Breast epithelium (tissue), 4 donors: ENCODE results near the gene TAOK2. TPM values are rescaled to one million over a fixed set of nuclear protein-coding genes. Genes with fewer than 3 reads are reported as not detected.
A peak's percentile ranks its signal among the peaks of the same experiment; 100 is the strongest.

Experiments used
- DNase-seq, 2 donors: peaks; one replicate each; pipeline ENCODE4 v3.0.0-alpha.2; 2019; ENCODE audit warnings: low spot score in 2 of 2
- H3K27ac ChIP-seq, 2 donors: fragments of 200-600 bp; sonication (generic) in 1 of 2; one replicate each; pipeline ENCODE4 v1.5.1; 2016 to 2019; ENCODE audit warnings: mild to moderate bottlenecking in 1 of 2
- H3K27me3 ChIP-seq, 2 donors: fragments of 200-600 bp; sonication (generic) in 1 of 2; one replicate each; pipeline versions ENCODE4 v1.5.1 to v1.6.0; 2017 to 2019; ENCODE audit warnings: control low read depth in 1 of 2, mild to moderate bottlenecking in 1 of 2
- H3K36me3 ChIP-seq: fragments of 200-600 bp; one replicate; pipeline ENCODE4 v1.5.1; 2019
- H3K4me1 ChIP-seq, 2 donors: fragments of 200-600 bp; sonication (generic); one replicate each; pipeline ENCODE4 v1.5.1; 2016 to 2019; ENCODE audit warnings: control low read depth in 1 of 2
- H3K4me3 ChIP-seq, 3 donors: fragments of 200-600 bp; sonication (generic); 1 replicate in 2 of 3; 2 replicates in 1 of 3; pipeline ENCODE4 v1.5.1; 2016 to 2019; ENCODE audit warnings: mild to moderate bottlenecking in 3 of 3, moderate library complexity in 2 of 3
- H3K9me3 ChIP-seq, 2 donors: fragments of 200-600 bp; sonication (generic) in 1 of 2; one replicate each; pipeline ENCODE4 v1.5.1; 2016 to 2019; ENCODE audit warnings: control low read depth in 1 of 2
- POLR2A ChIP-seq: fragments of 450-650 bp; IDR thresholded peaks from one replicate; pipeline ENCODE4 v1.6.1; 2016; ENCODE audit warnings: antibody characterized with exemption, mild to moderate bottlenecking, moderate library complexity
- POLR2AphosphoS5 ChIP-seq, 3 donors: sonication (generic); formaldehyde crosslinking; IDR thresholded peaks; one replicate each; pipeline ENCODE4 v1.6.1; 2017; ENCODE audit warnings: antibody characterized with exemption in 3 of 3
- intact Hi-C: fragments of 100-400 bp; cut with DNase I; formaldehyde crosslinking; loops from one replicate; pipeline ENCODE4 v1.15.1; 2023; ENCODE audit warnings: low total_unique reads
- total RNA-seq, 3 donors: library from RNA; depleted of rRNA; stranded (reverse); fragments of >200 nt; gene quantifications; one replicate each; pipeline ENCODE4 v1.1.0, GENCODE V29; 2016
- TF ChIP-seq, protein P1 (sequence below), 3 donors: fragments of 450-650 bp; IDR thresholded peaks; one replicate each; pipeline ENCODE4 v1.5.1; 2016 to 2017; ENCODE audit warnings: antibody characterized with exemption in 3 of 3, mild to moderate bottlenecking in 3 of 3, moderate library complexity in 3 of 3

TAOK2 gene
- total RNA-seq, 3 donors from 2014 or later, result 31.8 to 51.1 (median 37.3) TPM

DNA sequence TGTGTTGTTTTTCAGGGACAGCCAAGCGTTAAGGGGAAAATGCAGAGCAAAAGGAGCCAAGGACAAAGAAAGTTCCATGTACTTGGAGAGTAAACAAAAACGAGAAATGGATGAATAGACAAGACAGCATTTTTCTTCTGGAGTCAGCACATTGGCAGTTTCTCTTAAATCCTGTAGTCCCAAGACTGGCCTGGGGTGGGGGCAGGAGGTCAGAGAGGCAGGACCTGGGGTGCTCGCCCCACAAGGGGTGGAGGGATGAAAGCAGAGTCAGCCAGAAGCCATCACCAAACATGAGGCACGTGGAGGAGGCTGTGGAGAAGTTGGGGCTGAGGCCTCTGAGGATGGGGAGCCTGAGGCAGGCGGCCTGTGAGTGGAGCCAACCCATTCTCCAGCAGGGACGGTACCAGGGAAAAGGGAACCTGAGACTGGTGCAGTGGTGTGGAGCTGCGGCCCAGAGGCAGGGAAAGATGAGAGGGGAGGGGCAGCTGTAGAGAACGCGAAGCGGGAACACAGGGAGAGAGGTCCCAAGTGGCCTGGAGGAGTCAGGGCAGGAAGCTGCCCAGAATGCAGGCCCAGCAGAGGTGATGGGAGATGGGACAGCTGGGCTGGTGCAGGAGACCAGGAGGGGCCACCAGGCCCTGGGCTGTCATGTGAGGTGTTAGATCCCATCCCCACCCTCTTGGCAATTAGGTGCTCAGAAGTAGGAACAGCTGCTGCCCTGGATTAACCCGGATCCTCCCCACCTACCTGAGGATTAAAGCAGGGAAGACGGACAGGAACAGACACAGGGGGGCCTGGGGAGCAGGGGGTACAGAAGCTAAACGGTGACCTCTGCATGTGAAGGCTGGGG is 54.1 kb downstream of the TAOK2 start:
- intact Hi-C loops, result no loop called here

DNA sequence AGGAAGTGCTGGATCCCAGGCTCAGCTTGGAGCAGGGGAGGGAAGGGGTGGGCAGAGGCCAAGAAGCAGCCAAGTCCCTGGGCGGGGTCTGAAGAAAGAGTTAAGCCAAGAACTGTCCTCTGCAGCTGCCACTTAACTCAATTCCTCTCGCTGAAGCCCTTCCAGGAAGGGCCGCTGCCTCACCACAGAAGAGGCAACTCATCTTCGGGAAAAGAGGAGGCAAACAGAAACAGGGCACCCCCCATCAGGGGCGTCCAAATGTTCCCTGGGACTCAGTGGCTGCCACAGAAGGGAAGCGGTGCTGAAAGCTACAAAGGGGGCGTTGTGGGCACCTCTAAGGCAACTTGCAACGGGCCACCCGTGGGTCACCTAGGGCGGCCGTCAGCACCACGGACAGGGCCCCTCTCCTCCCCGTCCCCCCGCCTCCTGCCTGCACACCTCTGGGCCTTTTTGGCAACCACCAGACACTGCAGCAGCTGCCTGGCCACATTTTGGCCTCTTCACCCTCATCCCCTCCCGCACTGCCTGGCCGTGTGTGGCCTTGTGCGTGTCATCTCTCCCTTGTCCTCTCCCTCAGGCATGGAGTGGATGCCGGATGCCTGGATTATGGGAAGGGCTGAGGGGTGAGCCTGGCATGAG is 54.9 kb downstream of the TAOK2 start:
- TF ChIP-seq POLR2AphosphoS5 (IDR thresholded peaks at IDR 0.05) (no peak), POLR2A (no peak)
- TF ChIP-seq, protein P1, sequence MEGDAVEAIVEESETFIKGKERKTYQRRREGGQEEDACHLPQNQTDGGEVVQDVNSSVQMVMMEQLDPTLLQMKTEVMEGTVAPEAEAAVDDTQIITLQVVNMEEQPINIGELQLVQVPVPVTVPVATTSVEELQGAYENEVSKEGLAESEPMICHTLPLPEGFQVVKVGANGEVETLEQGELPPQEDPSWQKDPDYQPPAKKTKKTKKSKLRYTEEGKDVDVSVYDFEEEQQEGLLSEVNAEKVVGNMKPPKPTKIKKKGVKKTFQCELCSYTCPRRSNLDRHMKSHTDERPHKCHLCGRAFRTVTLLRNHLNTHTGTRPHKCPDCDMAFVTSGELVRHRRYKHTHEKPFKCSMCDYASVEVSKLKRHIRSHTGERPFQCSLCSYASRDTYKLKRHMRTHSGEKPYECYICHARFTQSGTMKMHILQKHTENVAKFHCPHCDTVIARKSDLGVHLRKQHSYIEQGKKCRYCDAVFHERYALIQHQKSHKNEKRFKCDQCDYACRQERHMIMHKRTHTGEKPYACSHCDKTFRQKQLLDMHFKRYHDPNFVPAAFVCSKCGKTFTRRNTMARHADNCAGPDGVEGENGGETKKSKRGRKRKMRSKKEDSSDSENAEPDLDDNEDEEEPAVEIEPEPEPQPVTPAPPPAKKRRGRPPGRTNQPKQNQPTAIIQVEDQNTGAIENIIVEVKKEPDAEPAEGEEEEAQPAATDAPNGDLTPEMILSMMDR (IDR thresholded peaks at IDR 0.05), result no peak
- H3K27me3 ChIP-seq, result peaks cover 14 to 73% of the 10 kb centered on the region in 2 donors
- intact Hi-C loops, result no loop called here

More for the DNA sequence above, 54.1 kb downstream of the TAOK2 start:
- TF ChIP-seq POLR2A (no peak), POLR2AphosphoS5 (IDR thresholded peaks at IDR 0.05) (no peak)
- TF ChIP-seq, protein P1 (IDR thresholded peaks at IDR 0.05), result no peak
- no peak overlapping the region for H3K4me3 ChIP-seq
- H3K27me3 ChIP-seq, result peaks cover 14 to 65% of the 10 kb centered on the region in 2 donors
- no peak for DNase-seq
- no peaks in the 10 kb centered on the region for H3K9me3 ChIP-seq
- no peaks in the 10 kb centered on the region for H3K4me1 ChIP-seq
- H3K27ac ChIP-seq, result no peak overlapping the region
- no peaks in the 10 kb centered on the region for H3K36me3 ChIP-seq

DNA sequence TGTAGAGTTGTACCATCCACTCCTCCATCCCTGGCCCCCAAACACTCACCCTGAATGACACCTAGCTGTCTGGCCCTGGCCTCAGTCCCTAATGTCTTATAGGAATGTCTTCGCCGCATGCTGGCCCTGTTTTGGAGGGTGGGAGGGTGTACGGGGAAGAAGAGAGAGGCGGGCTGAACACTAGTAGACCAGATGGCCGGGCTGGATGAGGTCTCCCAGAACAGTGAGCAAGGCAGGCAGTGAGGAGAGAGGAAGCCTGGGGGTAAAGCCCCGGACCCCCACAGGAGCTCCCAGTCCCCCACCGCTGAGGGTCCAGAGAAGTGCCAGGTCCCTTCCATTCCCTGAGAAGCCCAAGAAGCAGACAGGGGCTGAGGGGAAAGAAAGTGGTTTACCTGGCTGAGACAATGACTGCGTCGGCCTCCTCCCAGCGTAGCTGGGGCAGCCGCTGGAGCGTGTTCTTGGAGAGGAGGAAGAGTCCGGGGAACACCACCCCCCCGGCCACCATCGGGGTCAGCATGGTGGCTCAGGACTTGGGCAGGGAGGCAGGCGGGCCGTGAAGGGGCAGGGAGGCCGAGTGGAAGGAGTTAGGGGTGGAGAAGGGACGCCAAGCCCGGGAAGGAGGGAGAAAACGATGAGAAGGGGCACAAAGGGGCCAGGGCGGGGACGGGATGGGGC is 56.5 kb downstream of the TAOK2 start:
- H3K27ac ChIP-seq, result no peak overlapping the region
- H3K4me3 ChIP-seq, result no peak overlapping the region
- intact Hi-C loops, result no loop called here
- no peak for TF ChIP-seq POLR2AphosphoS5 (IDR thresholded peaks at IDR 0.05)
- TF ChIP-seq, protein P1 (IDR thresholded peaks at IDR 0.05), result no peak
- no peak for TF ChIP-seq POLR2A
- H3K4me1 ChIP-seq, result no peaks in the 10 kb centered on the region
- no peaks in the 10 kb centered on the region for H3K36me3 ChIP-seq
- no peaks in the 10 kb centered on the region for H3K9me3 ChIP-seq
- no peak for DNase-seq
- H3K27me3 ChIP-seq, result peaks cover 14 to 68% of the 10 kb centered on the region in 2 donors

More for the DNA sequence above, 54.9 kb downstream of the TAOK2 start:
- Histone ChIP-seq H3K4me3 (no peak overlapping the region), H3K4me1 (no peaks in the 10 kb centered on the region), H3K27ac (no peak overlapping the region), H3K9me3 (no peaks in the 10 kb centered on the region), H3K36me3 (no peaks in the 10 kb centered on the region)
- DNase-seq, result no peak

DNA sequence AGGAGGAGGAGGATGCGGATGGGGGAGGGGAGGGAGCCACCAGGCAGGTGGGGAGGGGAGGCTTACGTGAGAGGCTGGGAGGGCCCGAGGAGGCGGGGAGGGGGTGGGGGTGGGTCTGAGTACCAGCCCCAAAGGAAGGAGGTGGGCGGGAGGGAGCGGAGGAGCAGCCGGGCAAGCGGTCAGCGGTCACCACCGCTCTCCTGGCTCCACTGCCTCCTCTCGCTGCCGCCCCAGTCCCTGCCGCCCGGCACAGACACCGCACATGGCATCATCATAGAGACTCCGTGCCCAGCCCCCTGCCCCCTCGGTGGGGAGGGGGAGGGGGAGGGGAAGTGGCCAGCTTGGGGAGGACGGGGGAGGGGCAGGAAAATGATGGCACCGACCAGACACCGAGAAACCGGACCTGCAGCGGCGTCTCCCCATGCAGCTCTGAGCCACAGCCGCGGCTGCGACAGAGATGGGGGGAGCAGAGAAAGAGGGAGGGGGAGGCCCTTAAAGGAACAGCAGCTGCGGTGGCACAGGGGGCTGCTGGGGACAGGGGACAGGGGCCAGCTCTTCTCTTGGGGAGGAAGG is 57.3 kb downstream of the TAOK2 start, which contains the start of gene TLCD3B:
TLCD3B (minus strand) TSS at position 431 of the 573 bp plus-strand sequence. CDS start 744 bp downstream, outside the sequence.
- H3K9me3 ChIP-seq, result no peaks in the 10 kb centered on the region
- peaks cover 14 to 63% of the 10 kb centered on the region in 2 donors for H3K27me3 ChIP-seq
- H3K4me3 ChIP-seq, result peak within 1 kb of the TSS in 2 of 3 donors; percentile 26 to 52
- H3K4me1 ChIP-seq, result no peaks in the 10 kb centered on the region
- intact Hi-C loops, result no loop called here
- no peak within 1 kb of the TSS for H3K27ac ChIP-seq
- H3K36me3 ChIP-seq, result no peaks in the 10 kb centered on the region
- TF ChIP-seq POLR2A (no peak), POLR2AphosphoS5 (IDR thresholded peaks at IDR 0.05) (no peak)
- TF ChIP-seq, protein P1 (IDR thresholded peaks at IDR 0.05), result no peak
- DNase-seq, result no peak
